GM20000 (cell line): ENCODE measurements around the gene FHAD1.

Experiments used
- DNase-seq: peaks from one replicate; pipeline ENCODE4 v3.0.0; 2012; ENCODE audit warnings: low spot score
- CTCF ChIP-seq: IDR thresholded peaks from 2 replicates; pipeline ENCODE4 v1.5.1; 2012; ENCODE audit warnings: mild to moderate bottlenecking, control low read depth; ENCODE audit errors: extremely low read depth, missing control alignments

Gene FHAD1

GRCh38 chr1:15334995-15335394, 88.0 kb downstream of the FHAD1 start:
- DNase-seq = no peak
- no peak for TF ChIP-seq CTCF

GRCh38 chr1:15336866-15337265, 89.8 kb downstream of the FHAD1 start:
- no peak for TF ChIP-seq CTCF
- DNase-seq = no peak

GRCh38 chr1:15337656-15338402, 90.8 kb downstream of the FHAD1 start:
- no peak for DNase-seq
- no peak for TF ChIP-seq CTCF

GRCh38 chr1:15339570-15339969, 92.5 kb downstream of the FHAD1 start:
- no peak for DNase-seq
- no peak for TF ChIP-seq CTCF

- no peak for DNase-seq
Measured at GRCh38 chr1:15341228-15341627, 94.2 kb downstream of the FHAD1 start.

GRCh38 chr1:15341634-15342407, 94.8 kb downstream of the FHAD1 start:
- DNase-seq = peak; percentile 25
- TF ChIP-seq CTCF = no peak

More at GRCh38 chr1:15341228-15341627, 94.2 kb downstream of the FHAD1 start:
- TF ChIP-seq CTCF = no peak

- DNase-seq = no peak
- no peak for TF ChIP-seq CTCF
Measured at GRCh38 chr1:15342408-15342967, 95.5 kb downstream of the FHAD1 start.
